ENCODE results near the gene CUL5.

The CUL5 gene

GRCh38 chr11:108048269-108048668, 39.6 kb downstream of the CUL5 start:
- Histone ChIP-seq H3K9me3 (no peaks in the 10 kb centered on the region), H3K4me3 (no peak overlapping the region), H3K36me3 (peaks cover 25 to 65% (median 32%) of the 10 kb centered on the region in 3 donors), H3K27me3 (no peaks in the 10 kb centered on the region), H3K27ac (no peak overlapping the region), H3K4me1 (no peaks in the 10 kb centered on the region)
- DNase-seq = no peak
- no peak for TF ChIP-seq CTCF (IDR thresholded peaks at IDR 0.05)
- intact Hi-C loops (cut with DNase I; ENCODE audit: low total_unique reads) = no loop called here

- H3K27me3 ChIP-seq = no peaks in the 10 kb centered on the region
- no peak overlapping the region for H3K27ac ChIP-seq
- TF ChIP-seq CTCF (IDR thresholded peaks at IDR 0.05) = no peak
- H3K36me3 ChIP-seq = peaks cover 12 to 77% (median 32%) of the 10 kb centered on the region in 3 donors
- H3K9me3 ChIP-seq = no peaks in the 10 kb centered on the region
- H3K4me1 ChIP-seq = no peaks in the 10 kb centered on the region
- no peak overlapping the region for H3K4me3 ChIP-seq
- intact Hi-C loops (cut with DNase I; ENCODE audit: low total_unique reads) = no loop called here
- no peak for DNase-seq
Measured at GRCh38 chr11:108062336-108062735, 53.6 kb downstream of the CUL5 start.

- Histone ChIP-seq H3K27me3 (no peaks in the 10 kb centered on the region), H3K9me3 (no peaks in the 10 kb centered on the region), H3K27ac (no peak overlapping the region), H3K4me1 (no peaks in the 10 kb centered on the region), H3K4me3 (no peak overlapping the region), H3K36me3 (peaks cover 7 to 67% (median 26%) of the 10 kb centered on the region in 3 donors)
- TF ChIP-seq CTCF (IDR thresholded peaks at IDR 0.05) = no peak
- DNase-seq = no peak
- intact Hi-C loops (cut with DNase I; ENCODE audit: low total_unique reads) = no loop called here
Measured at GRCh38 chr11:108063410-108063809, 54.7 kb downstream of the CUL5 start.

GRCh38 chr11:108069947-108070346, 61.2 kb downstream of the CUL5 start:
- Histone ChIP-seq H3K4me3 (no peak overlapping the region), H3K36me3 (peaks cover 12 to 53% (median 18%) of the 10 kb centered on the region in 3 donors), H3K4me1 (no peaks in the 10 kb centered on the region), H3K27me3 (no peaks in the 10 kb centered on the region), H3K27ac (no peak overlapping the region), H3K9me3 (no peaks in the 10 kb centered on the region)
- DNase-seq = no peak
- intact Hi-C loops (cut with DNase I; ENCODE audit: low total_unique reads) = no loop called here
- TF ChIP-seq CTCF (IDR thresholded peaks at IDR 0.05) = no peak

- Histone ChIP-seq H3K9me3 (no peaks in the 10 kb centered on the region), H3K27ac (no peak overlapping the region), H3K4me1 (no peaks in the 10 kb centered on the region), H3K27me3 (no peaks in the 10 kb centered on the region), H3K4me3 (no peak overlapping the region), H3K36me3 (peaks cover 8 to 61% (median 33%) of the 10 kb centered on the region in 3 donors)
- DNase-seq = no peak
- TF ChIP-seq CTCF (IDR thresholded peaks at IDR 0.05) = no peak
- intact Hi-C loops (cut with DNase I; ENCODE audit: low total_unique reads) = no loop called here
Measured at GRCh38 chr11:108084811-108085210, 76.1 kb downstream of the CUL5 start.

- no peak overlapping the region for H3K27ac ChIP-seq
- intact Hi-C loops (cut with DNase I; ENCODE audit: low total_unique reads) = no loop called here
- H3K36me3 ChIP-seq = peaks cover 8 to 55% (median 25%) of the 10 kb centered on the region in 3 donors
- no peak overlapping the region for H3K4me3 ChIP-seq
- no peak for DNase-seq
- no peaks in the 10 kb centered on the region for H3K4me1 ChIP-seq
- TF ChIP-seq CTCF (IDR thresholded peaks at IDR 0.05) = no peak
- H3K9me3 ChIP-seq = no peaks in the 10 kb centered on the region
- H3K27me3 ChIP-seq = no peaks in the 10 kb centered on the region
Measured at GRCh38 chr11:108085672-108086071, 77.0 kb downstream of the CUL5 start.
